Thyroid gland (tissue), 4 donors: ENCODE measurements around the gene SLC25A22. TPM values are rescaled to one million over a fixed set of nuclear protein-coding genes. Genes with fewer than 3 reads are reported as not detected.

Experiments used
- DNase-seq, 2 donors: peaks; one replicate each; pipeline ENCODE4 v3.0.0-alpha.2; 2019
- H3K27ac ChIP-seq, 3 donors: fragments of 200-600 bp; sonication (generic); 1 replicate in 2 of 3; 2 replicates in 1 of 3; pipeline ENCODE4 v1.5.1; 2016 to 2019; ENCODE audit warnings: mild to moderate bottlenecking in 1 of 3, moderate library complexity in 1 of 3
- H3K27me3 ChIP-seq: fragments of 200-600 bp; sonication (generic); one replicate; pipeline ENCODE4 v1.5.1; 2019
- H3K36me3 ChIP-seq, 2 donors: fragments of 200-600 bp; sonication (generic); one replicate each; pipeline ENCODE4 v1.5.1; 2016 to 2019
- H3K4me1 ChIP-seq, 2 donors: fragments of 200-600 bp; sonication (generic); one replicate each; pipeline ENCODE4 v1.5.1; 2017 to 2019
- H3K4me3 ChIP-seq, 3 donors: fragments of 200-600 bp; sonication (generic); replicated peaks in 1 of 3; 1 replicate in 2 of 3; 2 replicates in 1 of 3; pipeline ENCODE4 v1.5.1; 2016; ENCODE audit warnings: mild to moderate bottlenecking in 1 of 3
- H3K9me3 ChIP-seq: fragments of 200-600 bp; sonication (generic); one replicate; pipeline ENCODE4 v1.5.1; 2017
- CTCF ChIP-seq, 6 experiments: fragments of 200-600 bp in 3 of 6; fragments of 450-650 bp in 3 of 6; sonication (generic) in 3 of 6; IDR thresholded peaks; one replicate each; pipeline ENCODE4 v1.5.1; 2016 to 2019; ENCODE audit warnings: antibody characterized with exemption in 6 of 6, mild to moderate bottlenecking in 2 of 6, inconsistent platforms in 1 of 6, moderate library complexity in 1 of 6
- POLR2A ChIP-seq, 2 donors: fragments of 450-650 bp; IDR thresholded peaks; one replicate each; pipeline ENCODE4 v1.6.1; 2017; ENCODE audit warnings: antibody characterized with exemption in 2 of 2, mild to moderate bottlenecking in 2 of 2, moderate library complexity in 1 of 2
- WGBS, 2 donors: methylation state at CpG; one replicate each; pipeline ENCODE4 v1.1.5; 2017; 5-methylcytosine and 5-hydroxymethylcytosine counted together
- intact Hi-C: fragments of 100-400 bp; cut with DNase I; formaldehyde crosslinking; loops from one replicate; pipeline ENCODE4 v1.15.1; 2023
- total RNA-seq, 4 donors: library from RNA; depleted of rRNA; stranded (reverse); fragments of >200 nt; gene quantifications; one replicate each; pipeline ENCODE4 v1.2.3, GENCODE V29; 2016

The SLC25A22 gene
- total RNA-seq, 4 donors from 2014 or later: 5.1 to 13.1 (median 7.8) TPM

DNA sequence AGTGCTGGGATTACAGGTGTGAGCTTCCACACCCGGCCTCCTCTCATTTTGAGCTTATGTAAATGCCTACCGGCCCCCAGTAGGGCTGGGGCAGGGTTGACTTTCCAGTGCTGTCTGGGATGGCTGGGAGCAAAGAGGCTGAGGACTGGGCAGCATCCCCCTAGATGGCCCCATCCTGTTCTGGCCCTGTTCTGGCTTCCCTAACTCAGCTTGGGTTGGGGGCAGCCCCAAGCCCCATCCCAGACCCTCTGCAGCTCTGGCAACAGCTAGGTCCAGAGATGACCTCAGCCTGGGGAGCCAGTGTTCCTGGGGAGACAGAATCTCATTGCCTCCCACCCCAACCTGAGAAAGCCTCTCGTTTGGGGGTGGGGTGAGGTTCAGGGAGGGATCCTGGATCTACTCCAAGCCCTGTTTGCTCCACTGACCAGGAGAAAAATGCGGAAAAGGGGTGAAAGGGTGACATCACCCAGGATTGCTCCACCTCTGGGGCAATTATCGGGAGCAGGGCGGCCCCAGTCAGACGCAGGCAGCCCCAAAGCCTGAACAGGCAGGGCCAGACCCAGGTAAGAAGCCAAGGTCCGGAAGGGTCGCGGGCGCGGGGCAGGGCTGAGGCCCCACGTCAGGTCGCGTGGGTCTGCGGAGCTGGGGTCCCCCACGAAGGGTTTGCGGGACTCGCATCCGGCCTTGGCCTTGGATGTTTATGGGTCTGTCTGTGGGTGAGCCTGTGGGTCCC is 20.5 kb upstream of the SLC25A22 start, which contains the start of gene PNPLA2:
Gene PNPLA2, plus strand, starts transcription at position 519 of the 733 bp plus-strand sequence. CDS start 805 bp downstream, outside the sequence.
- WGBS, 2 donors: 11 to 28% methylated on average over 7 to 16 of the region's 20 CpGs
- Histone ChIP-seq H3K27me3 (no peaks in the 10 kb centered on the region), H3K36me3 (peaks cover 11 to 19% of the 10 kb centered on the region in 2 donors), H3K4me3 (peak within 1 kb of the TSS; percentile 21 to 100 (median 89)), H3K27ac (peak within 1 kb of the TSS; percentile 79 to 99 (median 98)), H3K4me1 (peaks cover 21 to 24% of the 10 kb centered on the region in 2 donors), H3K9me3 (no peaks in the 10 kb centered on the region)
- TF ChIP-seq POLR2A (IDR thresholded peaks at IDR 0.05) (peak; percentile 35 to 56), CTCF (IDR thresholded peaks at IDR 0.05) (no peak)
- intact Hi-C loops: no loop called here
- peak; percentile 76 to 79 for DNase-seq

DNA sequence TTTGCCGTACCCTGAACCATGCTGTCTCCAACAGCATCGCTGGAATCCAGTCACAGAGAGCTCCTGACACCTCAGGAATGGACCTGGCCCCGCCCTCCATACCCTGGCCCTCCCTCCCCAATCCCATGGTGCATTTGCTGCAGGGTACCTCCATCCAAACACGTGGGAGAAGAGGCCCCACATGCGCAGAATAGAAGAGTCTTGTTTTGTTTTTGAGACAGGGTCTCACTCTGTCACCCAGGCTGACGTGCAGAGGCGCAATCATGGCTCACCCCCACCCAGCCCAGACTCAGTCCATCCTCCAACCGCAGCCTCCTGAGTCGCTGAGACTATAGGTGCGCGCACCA is 18.3 kb upstream of the SLC25A22 start:
- WGBS, 2 donors: 82 to 85% methylated on average over 11 of the region's 11 CpGs
- Histone ChIP-seq H3K36me3 (peaks cover 22 to 24% of the 10 kb centered on the region in 2 donors), H3K4me1 (peaks cover 17 to 22% of the 10 kb centered on the region in 2 donors), H3K27ac (no peak overlapping the region), H3K9me3 (no peaks in the 10 kb centered on the region), H3K27me3 (no peaks in the 10 kb centered on the region), H3K4me3 (no peak overlapping the region)
- intact Hi-C loops: no loop called here
- DNase-seq: no peak
- TF ChIP-seq POLR2A (IDR thresholded peaks at IDR 0.05) (no peak), CTCF (IDR thresholded peaks at IDR 0.05) (no peak)

DNA sequence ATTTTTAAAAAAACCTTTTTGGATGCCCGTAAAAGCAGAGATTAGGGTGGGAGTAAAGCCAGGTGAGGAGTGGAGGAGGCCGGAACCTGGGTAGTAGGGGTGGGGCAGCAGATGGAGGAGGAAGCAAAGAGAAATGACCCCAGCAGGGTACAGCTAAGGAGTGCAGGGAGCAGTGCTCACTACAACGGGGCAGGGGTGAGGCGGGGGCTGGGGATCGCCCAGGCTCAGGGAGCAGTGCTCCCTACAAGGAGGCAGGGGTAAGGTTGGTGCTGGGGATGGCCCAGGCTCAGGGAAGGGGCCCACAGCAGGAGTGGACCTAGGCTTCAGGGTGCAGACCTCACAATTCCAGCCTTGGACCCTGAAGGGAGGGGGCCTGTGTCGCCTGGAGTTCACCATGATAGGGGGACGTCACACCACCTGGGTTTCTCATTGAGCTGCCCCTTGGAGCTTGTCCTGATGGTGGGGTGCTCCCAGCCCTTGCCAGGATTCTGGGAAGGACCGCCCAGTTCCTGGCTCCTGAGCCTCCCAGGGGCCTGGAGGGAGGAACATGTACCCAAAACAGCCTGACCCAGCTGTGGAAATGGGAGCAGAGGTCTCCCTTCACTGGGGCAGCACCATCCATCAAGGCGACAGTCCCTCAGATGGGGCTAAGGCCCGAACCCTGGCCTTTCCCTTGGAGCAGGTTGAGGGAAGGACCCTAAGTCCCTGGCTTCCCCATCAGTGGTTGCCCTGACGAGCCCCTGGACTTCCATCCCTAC is 17.8 kb upstream of the SLC25A22 start:
- Histone ChIP-seq H3K27me3 (no peaks in the 10 kb centered on the region), H3K4me3 (no peak overlapping the region), H3K27ac (peak overlapping the region in 1 of 3 donors; percentile 24), H3K4me1 (peaks cover 17 to 22% of the 10 kb centered on the region in 2 donors), H3K36me3 (peaks cover 22 to 24% of the 10 kb centered on the region in 2 donors), H3K9me3 (no peaks in the 10 kb centered on the region)
- DNase-seq: no peak
- 84 to 96% methylated on average over 7 to 9 of the region's 11 CpGs for WGBS, 2 donors
- TF ChIP-seq POLR2A (IDR thresholded peaks at IDR 0.05) (no peak), CTCF (IDR thresholded peaks at IDR 0.05) (no peak)
- intact Hi-C loops: no loop called here

DNA sequence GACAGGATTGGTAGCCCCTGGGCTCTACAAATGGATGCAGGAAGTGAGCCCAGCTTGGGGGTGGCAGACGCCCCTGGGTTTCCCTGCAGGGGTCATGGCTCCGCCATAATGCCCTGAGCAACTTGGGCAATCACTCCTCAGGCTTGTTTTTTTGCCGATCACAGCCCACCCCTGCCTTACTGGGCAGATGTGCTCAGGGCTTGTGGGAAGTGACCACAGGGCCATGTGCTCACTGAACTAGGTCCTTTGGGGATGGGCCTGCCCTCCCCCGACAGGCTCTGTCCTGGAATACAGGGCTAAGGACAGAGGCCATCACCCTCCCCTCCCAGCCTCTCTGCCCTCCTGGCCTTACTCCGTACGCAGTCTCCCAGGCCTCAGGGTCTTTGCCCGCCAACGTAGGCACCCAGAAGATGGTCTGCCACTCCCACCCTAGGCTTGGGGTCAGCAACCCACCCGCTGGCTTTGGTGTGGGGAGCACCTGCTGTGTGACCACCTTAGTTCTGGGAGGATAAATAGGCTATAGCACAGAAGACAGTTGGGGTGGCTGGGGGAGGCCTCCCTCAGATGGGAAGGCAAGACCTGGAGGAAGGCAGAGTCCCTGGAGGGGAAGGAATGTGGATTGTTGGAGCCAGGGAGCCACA is 15.5 kb upstream of the SLC25A22 start:
- Histone ChIP-seq H3K36me3 (peaks cover 22 to 24% of the 10 kb centered on the region in 2 donors), H3K4me3 (no peak overlapping the region), H3K27me3 (no peaks in the 10 kb centered on the region), H3K9me3 (no peaks in the 10 kb centered on the region), H3K27ac (no peak overlapping the region), H3K4me1 (peaks cover 12 to 23% of the 10 kb centered on the region in 2 donors)
- DNase-seq: no peak
- WGBS, 2 donors: 80 to 87% methylated on average over 7 to 9 of the region's 9 CpGs
- intact Hi-C loops: no loop called here
- TF ChIP-seq CTCF (IDR thresholded peaks at IDR 0.05) (no peak), POLR2A (IDR thresholded peaks at IDR 0.05) (no peak)
